ENCODE results near the gene MTERF4.
"Not testable (repeated sequence)": the region's sequence is repeated elsewhere in the genome, so short reads cannot be mapped to it uniquely, and the experiment has no call there.

MTERF4 gene

GRCh38 chr2:241110607-241111439 lies 8.7 kb upstream of the MTERF4 start:
- no peak for DNase-seq (ENCODE audit: low spot score)

GRCh38 chr2:241110089-241110606 lies 8.1 kb upstream of the MTERF4 start:
- no peak for DNase-seq (ENCODE audit: low spot score)

DNA sequence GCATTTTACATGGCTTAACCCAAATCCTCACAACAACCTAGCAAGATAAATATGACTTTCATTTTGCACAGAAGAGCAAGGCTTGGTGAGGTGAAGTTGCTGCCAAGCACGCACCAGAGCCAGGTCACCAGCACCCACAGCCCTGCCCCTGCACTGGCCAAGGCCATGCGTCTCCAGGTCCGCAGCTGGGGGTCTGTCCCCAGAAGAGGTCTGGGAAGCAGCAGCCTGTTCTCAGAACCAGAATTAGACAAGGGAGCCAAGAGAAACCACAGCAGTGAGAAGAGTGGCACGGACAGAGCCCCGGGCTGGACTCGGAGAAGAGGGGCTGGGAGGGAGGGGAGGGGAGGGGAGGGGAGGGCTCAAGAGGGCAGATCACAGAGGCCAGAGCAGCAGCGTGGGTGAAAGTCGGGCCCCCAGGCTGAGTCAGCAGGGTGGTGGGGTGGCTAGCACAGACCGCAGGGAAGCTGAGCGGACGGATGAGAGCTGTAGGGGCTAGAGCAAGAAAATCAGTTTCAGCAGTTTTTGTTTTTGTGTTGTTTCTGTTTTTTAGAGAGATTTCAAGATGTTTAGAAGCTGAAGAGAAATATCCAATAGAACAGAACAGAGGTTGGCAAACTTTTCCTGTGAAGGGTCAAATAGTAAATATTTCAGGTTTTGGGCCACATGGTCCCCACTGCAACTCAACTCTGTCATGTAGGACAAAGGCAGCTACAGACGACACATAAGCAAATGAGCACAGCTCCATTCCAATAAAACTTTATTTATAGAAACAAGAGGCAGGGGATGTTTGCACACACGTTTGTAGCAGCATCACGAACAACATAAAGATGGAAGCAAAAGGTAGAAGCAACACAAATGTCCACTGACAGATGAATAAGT lies 7.4 kb upstream of the MTERF4 start:
- no peak for DNase-seq (ENCODE audit: low spot score)

GRCh38 chr2:241108271-241109209 lies 6.5 kb upstream of the MTERF4 start:
- peak; percentile 19 for DNase-seq (ENCODE audit: low spot score)

GRCh38 chr2:241107031-241107783 lies 5.1 kb upstream of the MTERF4 start:
- DNase-seq (ENCODE audit: low spot score) = no peak

- no peak for DNase-seq (ENCODE audit: low spot score)
These were observed 3.6 kb upstream of the MTERF4 start for GRCh38 chr2:241105641-241106040.

- DNase-seq (ENCODE audit: low spot score) = not testable (repeated sequence)
These were observed 2.5 kb upstream of the MTERF4 start for GRCh38 chr2:241104611-241105010.

- DNase-seq (ENCODE audit: low spot score) = no peak
These were observed 1.1 kb upstream of the MTERF4 start for GRCh38 chr2:241103176-241103595.

- DNase-seq (ENCODE audit: low spot score) = no peak
These were observed 2.8 kb downstream of the MTERF4 start for GRCh38 chr2:241099246-241099645.

- DNase-seq (ENCODE audit: low spot score) = peak; percentile 53
These were observed 5.1 kb downstream of the MTERF4 start for GRCh38 chr2:241096979-241097378.

GRCh38 chr2:241095594-241096290 lies 6.3 kb downstream of the MTERF4 start:
- peak; percentile 33 for DNase-seq (ENCODE audit: low spot score)

DNA sequence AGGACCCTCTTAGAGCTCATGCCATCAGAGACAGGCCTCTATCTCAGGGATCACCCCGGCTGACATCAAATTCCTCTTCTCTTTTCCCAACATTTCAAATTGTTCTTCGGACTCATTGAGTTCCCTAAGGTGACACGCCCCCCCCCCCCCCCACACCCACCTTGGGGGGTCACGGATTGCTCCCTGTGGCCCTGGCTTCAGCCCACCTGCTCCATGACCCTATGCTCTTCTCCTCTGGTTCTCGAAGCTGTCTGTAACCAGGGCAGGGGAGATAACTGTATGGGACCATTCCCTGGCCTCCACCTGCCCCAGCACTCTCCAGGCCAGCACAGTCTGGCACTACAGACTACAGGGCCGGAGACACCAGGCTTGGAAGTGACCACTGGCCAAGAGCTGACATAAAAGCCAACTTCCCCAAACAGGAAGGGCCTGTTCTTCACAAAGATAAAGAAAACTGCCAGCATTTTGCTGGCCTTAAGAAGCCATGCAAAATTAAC lies 7.1 kb downstream of the MTERF4 start:
- DNase-seq (ENCODE audit: low spot score) = no peak

GRCh38 chr2:241094172-241094571 lies 7.9 kb downstream of the MTERF4 start:
- no peak for DNase-seq (ENCODE audit: low spot score)

DNA sequence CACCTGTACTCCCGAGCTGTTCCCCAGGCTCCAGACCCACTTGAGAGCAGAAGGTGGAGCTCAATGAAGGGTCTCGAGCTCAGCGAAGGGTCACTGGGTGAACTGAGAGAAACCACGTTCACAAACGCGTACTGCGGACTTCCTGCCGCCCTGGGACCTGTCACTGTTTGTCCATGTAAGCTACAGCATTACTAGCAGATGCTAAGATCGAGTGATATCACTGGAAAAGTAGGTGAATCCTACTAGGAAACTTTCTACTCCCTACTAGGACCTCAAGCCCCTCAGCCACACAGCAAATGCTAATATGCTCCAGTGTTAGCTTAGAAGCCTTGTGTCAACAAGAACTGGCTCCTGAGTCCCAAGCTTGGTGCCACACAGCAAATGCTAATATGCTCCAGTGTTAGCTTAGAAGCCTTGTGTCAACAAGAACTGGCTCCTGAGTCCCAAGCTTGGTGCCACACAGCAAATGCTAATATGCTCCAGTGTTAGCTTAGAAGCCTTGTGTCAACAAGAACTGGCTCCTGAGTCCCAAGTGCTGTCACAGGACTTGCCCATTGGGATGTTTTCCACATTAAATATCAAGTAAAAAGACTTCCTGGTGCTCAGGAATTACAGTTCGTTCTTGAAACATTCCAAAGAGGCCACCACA lies 8.8 kb downstream of the MTERF4 start:
- DNase-seq (ENCODE audit: low spot score) = not testable (repeated sequence)

- DNase-seq (ENCODE audit: low spot score) = no peak
These were observed 9.4 kb downstream of the MTERF4 start for GRCh38 chr2:241092677-241093076.

DNA sequence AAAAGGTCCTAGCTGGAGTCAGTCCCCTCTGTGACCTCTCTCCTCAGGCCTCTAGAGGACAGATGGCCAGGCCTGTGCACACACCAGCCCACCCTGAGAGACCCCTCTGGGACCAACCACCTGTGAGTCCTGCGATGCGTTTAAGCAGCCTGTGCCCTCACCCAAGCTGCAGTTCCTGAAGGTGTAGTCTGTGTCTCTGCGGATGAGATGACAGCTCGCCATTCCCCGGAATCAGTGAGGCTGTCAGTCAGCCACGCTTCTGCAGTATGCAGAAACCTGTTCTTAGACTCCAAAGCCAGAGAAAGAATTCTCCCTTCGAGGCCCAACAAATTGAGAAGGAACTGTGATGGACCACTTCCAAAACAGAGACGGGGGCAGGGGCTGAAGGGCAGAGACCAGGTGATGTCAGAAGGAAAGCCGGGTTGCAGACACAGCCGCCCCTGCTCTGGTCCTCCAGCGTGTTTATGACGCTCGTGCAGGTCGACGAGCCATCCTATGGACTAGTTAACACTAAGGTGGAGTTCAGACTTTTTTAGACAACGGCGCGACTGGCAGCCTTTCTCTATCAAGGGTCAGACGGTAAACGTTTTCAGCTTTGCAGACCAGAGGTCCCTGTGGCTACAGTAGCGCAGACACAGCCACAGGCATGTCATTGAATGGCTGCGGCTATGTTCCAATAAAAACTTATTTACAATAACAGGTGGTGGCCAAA lies 10.2 kb downstream of the MTERF4 start:
- no peak for DNase-seq (ENCODE audit: low spot score)

GRCh38 chr2:241091201-241091600 lies 10.9 kb downstream of the MTERF4 start:
- no peak for DNase-seq (ENCODE audit: low spot score)

DNA sequence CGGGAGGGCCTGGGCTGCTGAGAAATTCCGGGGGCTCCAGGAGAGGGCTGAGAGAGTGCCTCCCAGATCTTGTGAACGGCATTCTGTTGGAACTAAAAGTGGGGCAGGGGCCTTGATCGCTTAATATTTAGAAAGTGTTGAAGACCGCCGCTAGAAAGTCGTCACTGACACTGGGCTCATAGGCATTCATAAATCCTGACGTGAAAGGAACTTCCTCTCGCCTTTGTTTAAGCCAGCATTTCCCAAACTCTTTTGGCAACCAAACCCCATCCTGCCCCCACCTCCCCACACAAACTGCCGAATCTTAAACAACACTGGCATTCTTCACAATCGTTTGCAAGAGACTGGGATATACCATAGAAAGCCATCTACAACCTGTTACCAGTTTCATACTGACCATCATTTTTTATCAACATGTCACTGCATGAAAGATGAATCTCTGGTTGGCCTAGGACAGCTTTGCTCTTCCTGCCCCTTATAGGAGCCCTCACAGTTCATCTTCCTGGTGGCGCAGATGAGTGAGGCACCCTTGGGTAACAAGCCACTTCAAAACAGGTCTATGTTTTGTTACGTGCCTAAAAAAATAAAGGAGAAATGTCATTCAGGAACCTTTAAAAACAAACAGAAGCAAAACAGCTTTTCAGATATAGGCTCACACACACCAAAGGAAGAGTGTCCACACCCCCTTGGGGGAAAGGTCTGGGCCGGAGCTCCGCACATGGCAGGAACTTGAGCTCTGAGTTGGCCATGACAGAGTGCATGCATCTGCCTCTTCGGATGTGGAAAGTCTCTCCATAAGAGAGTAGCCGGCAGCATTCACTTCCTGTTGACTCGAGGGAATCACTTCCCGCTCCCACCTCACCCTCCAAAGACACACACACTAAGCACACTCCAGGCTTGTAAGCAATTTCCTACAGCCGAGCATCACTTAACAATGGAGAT lies 13.0 kb downstream of the MTERF4 start:
- no peak for DNase-seq (ENCODE audit: low spot score)

Measured in activated CD4-positive, alpha-beta T cell treated with anti-CD3 and anti-CD28 coated beads, Interleukin-2, Interleukin-4, amounts not matched to agents 100 ng/mL and 50 ng/mL, durations not matched to agents 16 hours and 8 hours (primary cell).